HUES64 (cell line): ENCODE results near the gene AK8.

Experiments
- H3K27ac ChIP-seq: 2 replicates; pipeline ENCODE4 v1.7.0; 2013; ENCODE audit warnings: low read depth, low read length, inconsistent platforms
- H3K27me3 ChIP-seq: 2 replicates; pipeline ENCODE4 v1.6.1; 2013; ENCODE audit warnings: mild to moderate bottlenecking, low read length; ENCODE audit not compliant: insufficient read depth
- H3K36me3 ChIP-seq: 2 replicates; pipeline ENCODE4 v1.6.1; 2013; ENCODE audit warnings: mild to moderate bottlenecking, low read length; ENCODE audit not compliant: insufficient read depth
- H3K4me1 ChIP-seq: 2 replicates; pipeline ENCODE4 v1.6.1; 2013; ENCODE audit warnings: mild to moderate bottlenecking, low read length, moderate library complexity; ENCODE audit not compliant: insufficient read depth
- H3K4me3 ChIP-seq: 2 replicates; pipeline ENCODE4 v1.5.1; 2013; ENCODE audit warnings: mild to moderate bottlenecking, low read length, moderate library complexity
- H3K9ac ChIP-seq: 2 replicates; pipeline ENCODE4 v1.6.1; 2013; ENCODE audit warnings: mild to moderate bottlenecking, low read depth, low read length
- H3K9me3 ChIP-seq: 2 replicates; pipeline ENCODE4 v1.6.1; 2013; ENCODE audit warnings: low read depth, low read length; ENCODE audit not compliant: insufficient read depth
- WGBS: fragments of 150-250, 120-280 bp; methylation state at CpG from one replicate; pipeline ENCODE4 v1.1.7; 2013; ENCODE audit warnings: missing lambda C conversion rate; 5-methylcytosine and 5-hydroxymethylcytosine counted together

Gene AK8

GRCh38 chr9:132875159-132875558 is 2.9 kb downstream of the AK8 start:
- Histone ChIP-seq H3K27me3 (peaks cover 22% of the 10 kb centered on the region), H3K9me3 (no peaks in the 10 kb centered on the region), H3K4me3 (no peak overlapping the region), H3K36me3 (no peaks in the 10 kb centered on the region), H3K27ac (no peak overlapping the region), H3K9ac (no peak overlapping the region), H3K4me1 (no peaks in the 10 kb centered on the region)
- 81% methylated on average over 5 of the region's 5 CpGs for WGBS

- peaks cover 17% of the 10 kb centered on the region for H3K27me3 ChIP-seq
- H3K36me3 ChIP-seq, result no peaks in the 10 kb centered on the region
- WGBS, result 89% methylated on average over 7 of the region's 7 CpGs
- no peak overlapping the region for H3K4me3 ChIP-seq
- H3K4me1 ChIP-seq, result no peaks in the 10 kb centered on the region
- H3K27ac ChIP-seq, result no peak overlapping the region
- H3K9ac ChIP-seq, result no peak overlapping the region
- H3K9me3 ChIP-seq, result no peaks in the 10 kb centered on the region
Observed at GRCh38 chr9:132873403-132873802, 4.7 kb downstream of the AK8 start.

GRCh38 chr9:132869266-132869665 is 8.8 kb downstream of the AK8 start:
- no peaks in the 10 kb centered on the region; the same call in 1 of the 2 replicates for H3K27me3 ChIP-seq
- H3K4me3 ChIP-seq, result no peak overlapping the region
- H3K9ac ChIP-seq, result no peak overlapping the region
- no peak overlapping the region for H3K27ac ChIP-seq
- 96% methylated on average over 9 of the region's 9 CpGs for WGBS
- H3K9me3 ChIP-seq, result no peaks in the 10 kb centered on the region
- H3K4me1 ChIP-seq, result 0 out of 2 replicates have a peak, but pooled peaks cover 5% of the 10 kb centered on the region
- H3K36me3 ChIP-seq, result no peaks in the 10 kb centered on the region

- 0 out of 2 replicates have a peak, but pooled peaks cover 5% of the 10 kb centered on the region for H3K4me1 ChIP-seq
- H3K9me3 ChIP-seq, result no peaks in the 10 kb centered on the region
- no peaks in the 10 kb centered on the region; the same call in 1 of the 2 replicates for H3K27me3 ChIP-seq
- H3K27ac ChIP-seq, result no peak overlapping the region
- H3K36me3 ChIP-seq, result no peaks in the 10 kb centered on the region
- 93% methylated on average over 8 of the region's 8 CpGs for WGBS
- no peak overlapping the region for H3K4me3 ChIP-seq
- H3K9ac ChIP-seq, result no peak overlapping the region
Observed at GRCh38 chr9:132866898-132867297, 11.2 kb downstream of the AK8 start.

GRCh38 chr9:132864691-132865090 is 13.4 kb downstream of the AK8 start:
- Histone ChIP-seq H3K4me1 (0 out of 2 replicates have a peak, but pooled peaks cover 5% of the 10 kb centered on the region), H3K4me3 (no peak overlapping the region), H3K36me3 (no peaks in the 10 kb centered on the region), H3K27ac (no peak overlapping the region), H3K27me3 (no peaks in the 10 kb centered on the region; the same call in 1 of the 2 replicates), H3K9me3 (no peaks in the 10 kb centered on the region), H3K9ac (no peak overlapping the region)
- 71% methylated on average over 8 of the region's 8 CpGs for WGBS

GRCh38 chr9:132864277-132864676 is 13.8 kb downstream of the AK8 start:
- Histone ChIP-seq H3K9ac (no peak overlapping the region), H3K9me3 (no peaks in the 10 kb centered on the region), H3K27ac (no peak overlapping the region), H3K4me1 (0 out of 2 replicates have a peak, but pooled peaks cover 5% of the 10 kb centered on the region), H3K4me3 (no peak overlapping the region), H3K27me3 (no peaks in the 10 kb centered on the region; the same call in 1 of the 2 replicates), H3K36me3 (no peaks in the 10 kb centered on the region)
- WGBS, result 97% methylated on average over 2 of the region's 2 CpGs

- Histone ChIP-seq H3K27me3 (no peaks in the 10 kb centered on the region; the same call in 1 of the 2 replicates), H3K9me3 (no peaks in the 10 kb centered on the region), H3K4me3 (no peak overlapping the region), H3K27ac (no peak overlapping the region), H3K4me1 (0 out of 2 replicates have a peak, but pooled peaks cover 5% of the 10 kb centered on the region), H3K9ac (no peak overlapping the region), H3K36me3 (no peaks in the 10 kb centered on the region)
- 85% methylated on average over 12 of the region's 12 CpGs for WGBS
Observed at GRCh38 chr9:132863096-132863495, 15.0 kb downstream of the AK8 start.

- Histone ChIP-seq H3K4me1 (0 out of 2 replicates have a peak, but pooled peaks cover 8% of the 10 kb centered on the region), H3K9me3 (no peaks in the 10 kb centered on the region), H3K36me3 (no peaks in the 10 kb centered on the region), H3K27ac (no peak overlapping the region), H3K9ac (no peak overlapping the region), H3K27me3 (no peaks in the 10 kb centered on the region; the same call in 1 of the 2 replicates), H3K4me3 (no peak overlapping the region)
- WGBS, result 78% methylated on average over 6 of the region's 6 CpGs
Observed at GRCh38 chr9:132862533-132862932, 15.6 kb downstream of the AK8 start.

- no peak overlapping the region for H3K27ac ChIP-seq
- H3K9me3 ChIP-seq, result no peaks in the 10 kb centered on the region
- peaks cover 14% of the 10 kb centered on the region; the same call in 1 of the 2 replicates for H3K4me1 ChIP-seq
- H3K36me3 ChIP-seq, result no peaks in the 10 kb centered on the region
- no peak overlapping the region for H3K9ac ChIP-seq
- H3K27me3 ChIP-seq, result no peaks in the 10 kb centered on the region; the same call in 1 of the 2 replicates
- H3K4me3 ChIP-seq, result no peak overlapping the region
- 95% methylated on average over 3 of the region's 3 CpGs for whole genome bisulfite sequencing
Observed at GRCh38 chr9:132861666-132862065, 16.4 kb downstream of the AK8 start.

GRCh38 chr9:132858751-132859150 is 19.3 kb downstream of the AK8 start:
- no peak overlapping the region for H3K4me3 ChIP-seq
- no peaks in the 10 kb centered on the region for H3K27me3 ChIP-seq
- no peaks in the 10 kb centered on the region for H3K9me3 ChIP-seq
- 87% methylated on average over 7 of the region's 7 CpGs for WGBS
- peaks cover 10% of the 10 kb centered on the region; the same call in 1 of the 2 replicates for H3K4me1 ChIP-seq
- H3K27ac ChIP-seq, result no peak overlapping the region
- H3K9ac ChIP-seq, result no peak overlapping the region
- no peaks in the 10 kb centered on the region for H3K36me3 ChIP-seq

- no peak overlapping the region for H3K4me3 ChIP-seq
- H3K27me3 ChIP-seq, result no peaks in the 10 kb centered on the region
- H3K4me1 ChIP-seq, result peaks cover 10% of the 10 kb centered on the region; the same call in 1 of the 2 replicates
- 54% methylated on average over 24 of the region's 24 CpGs for WGBS
- H3K27ac ChIP-seq, result no peak overlapping the region
- no peaks in the 10 kb centered on the region for H3K36me3 ChIP-seq
- H3K9me3 ChIP-seq, result no peaks in the 10 kb centered on the region
- H3K9ac ChIP-seq, result no peak overlapping the region
Observed at GRCh38 chr9:132857616-132858342, 20.3 kb downstream of the AK8 start.
